GM23338 (cell line): ENCODE results near the gene UBASH3A. TPM values are rescaled to one million over a fixed set of nuclear protein-coding genes. Genes with fewer than 3 reads are reported as not detected.

Experiments
- ATAC-seq: fragments of 200-7000 bp; cut with Tn5 transposase; 3 replicates; pipeline ENCODE4 v1.9.1; 2020
- DNase-seq: peaks from one replicate; pipeline ENCODE4 v3.0.0-alpha.2; 2015; ENCODE audit warnings: low spot score
- H2AFZ ChIP-seq: fragments of 200-600 bp; sonication (generic); 2 replicates; pipeline ENCODE4 v1.8.0; 2016; ENCODE audit warnings: antibody characterized with exemption, mild to moderate bottlenecking, moderate library complexity
- H3F3A ChIP-seq: fragments of 200-600 bp; sonication (generic); replicated peaks from 2 replicates; pipeline ENCODE4 v1.8.0; 2017; ENCODE audit warnings: antibody characterized with exemption, mixed run types, low read depth
- H3K27ac ChIP-seq: fragments of 200-600 bp; sonication (generic); 2 replicates; pipeline ENCODE4 v1.6.1; 2016; ENCODE audit warnings: low read depth
- H3K27me3 ChIP-seq: fragments of 200-600 bp; sonication (generic); 2 replicates; pipeline ENCODE4 v1.8.0; 2016; ENCODE audit warnings: mild to moderate bottlenecking, mixed run types, moderate library complexity; ENCODE audit not compliant: insufficient read depth
- H3K36me3 ChIP-seq: fragments of 200-600 bp; sonication (generic); 2 replicates; pipeline ENCODE4 v1.8.0; 2016; ENCODE audit warnings: mild to moderate bottlenecking; ENCODE audit not compliant: insufficient read depth
- H3K4me1 ChIP-seq: fragments of 200-600 bp; sonication (generic); 2 replicates; pipeline ENCODE4 v1.8.0; 2016; ENCODE audit warnings: mild to moderate bottlenecking, moderate library complexity; ENCODE audit not compliant: insufficient read depth
- H3K4me2 ChIP-seq: fragments of 200-600 bp; sonication (generic); 2 replicates; pipeline ENCODE4 v1.7.1; 2017; ENCODE audit warnings: mixed run types
- H3K4me3 ChIP-seq: fragments of 200-600 bp; sonication (generic); 2 replicates; pipeline ENCODE4 v1.6.1; 2016; ENCODE audit warnings: mixed run types
- H3K79me2 ChIP-seq: fragments of 200-600 bp; sonication (generic); replicated peaks from 2 replicates; pipeline ENCODE4 v1.8.0; 2017; ENCODE audit warnings: mild to moderate bottlenecking; ENCODE audit not compliant: insufficient read depth
- H3K9me2 ChIP-seq: fragments of 200-600 bp; sonication (generic); 2 replicates; pipeline ENCODE4 v1.8.0; 2017; ENCODE audit not compliant: insufficient read depth
- H4K20me1 ChIP-seq: fragments of 200-600 bp; sonication (generic); replicated peaks from 2 replicates; pipeline ENCODE4 v1.8.0; 2017; ENCODE audit warnings: mild to moderate bottlenecking; ENCODE audit not compliant: insufficient read depth
- H3K27ac Mint-ChIP-seq: 2 replicates; pipeline ENCODE4 v1.8.0; 2020; ENCODE audit warnings: inconsistent platforms, mild to moderate bottlenecking, moderate library complexity, mixed read lengths
- H3K27me3 Mint-ChIP-seq: 3 replicates; pipeline ENCODE4 v1.8.0; 2022; ENCODE audit warnings: low read depth, mild to moderate bottlenecking, moderate library complexity, mixed read lengths, inconsistent platforms; ENCODE audit not compliant: insufficient read depth, poor library complexity
- H3K36me3 Mint-ChIP-seq: 3 replicates; pipeline ENCODE4 v1.8.0; 2021; ENCODE audit warnings: low read depth, mild to moderate bottlenecking, inconsistent platforms, moderate library complexity, mixed read lengths
- H3K4me1 Mint-ChIP-seq: 3 replicates; pipeline ENCODE4 v1.8.0; 2020; ENCODE audit warnings: mild to moderate bottlenecking, inconsistent platforms, mixed read lengths
- H3K4me3 Mint-ChIP-seq: 3 replicates; pipeline ENCODE4 v1.8.0; 2021; ENCODE audit warnings: moderate library complexity, mild to moderate bottlenecking, inconsistent platforms, mixed read lengths
- H3K9me3 Mint-ChIP-seq: 3 replicates; pipeline ENCODE4 v1.8.0; 2020; ENCODE audit warnings: moderate library complexity, mild to moderate bottlenecking, inconsistent platforms, mixed read lengths
- CREB1 ChIP-seq: fragments of 250-450 bp; sonication (Bioruptor Pico); IDR thresholded peaks from 2 replicates; pipeline ENCODE4 v1.5.0; 2020; ENCODE audit warnings: low read depth, mild to moderate bottlenecking, moderate library complexity
- EZH2 ChIP-seq: fragments of 200-600 bp; sonication (generic); IDR thresholded peaks from one replicate; pipeline ENCODE4 v1.8.0; 2017; ENCODE audit warnings: antibody characterized with exemption, mild to moderate bottlenecking, low read depth; ENCODE audit not compliant: unreplicated experiment
- EZH2phosphoT487 ChIP-seq: fragments of 200-600 bp; sonication (generic); IDR thresholded peaks from one replicate; pipeline ENCODE4 v1.8.1; 2018; ENCODE audit warnings: antibody characterized with exemption; ENCODE audit not compliant: unreplicated experiment
- NANOG ChIP-seq: IDR thresholded peaks from 2 replicates; pipeline ENCODE4 v1.6.1; 2016; ENCODE audit warnings: antibody characterized with exemption, borderline replicate concordance
- POLR2AphosphoS5 ChIP-seq: IDR thresholded peaks from 2 replicates; pipeline ENCODE4 v1.6.1; 2016; ENCODE audit warnings: antibody characterized with exemption, low read depth
- STAT1 ChIP-seq: IDR thresholded peaks from one replicate; pipeline ENCODE4 v1.6.1; 2016; ENCODE audit warnings: antibody characterized with exemption; ENCODE audit not compliant: unreplicated experiment
- ZNF331 ChIP-seq: fragments of 250-450 bp; sonication (Bioruptor Pico); IDR thresholded peaks from 2 replicates; pipeline ENCODE4 v1.5.0; 2020; ENCODE audit warnings: low read depth, mild to moderate bottlenecking, moderate library complexity
- polyA plus RNA-seq: library from polyadenylated mRNA; unstranded; fragments of >200 nt; fragmentation: Nextera tagmentation; extraction: Ambion mirVana; gene quantifications from 2 replicates; pipeline ENCODE4 v1.2.1, GENCODE V29; 2016
- total RNA-seq: library from RNA; depleted of rRNA; stranded (reverse); fragments of >200 nt; shearing (Covaris generic); gene quantifications from 2 replicates; pipeline ENCODE4 v1.2.3, GENCODE V29; 2014
- TF ChIP-seq, protein P1 (sequence below): IDR thresholded peaks from 2 replicates; pipeline ENCODE4 v1.6.1; 2016; ENCODE audit warnings: antibody characterized with exemption
- TF ChIP-seq, protein P2 (sequence below): fragments of 250-450 bp; sonication (Bioruptor Pico); IDR thresholded peaks from 2 replicates; pipeline ENCODE4 v1.5.0; 2020; ENCODE audit warnings: mild to moderate bottlenecking, moderate library complexity

The UBASH3A gene
- total and polyA plus RNA-seq, 2 experiments from 2014 or later = not detected

GRCh38 chr21:42390193-42390592 lies 13.5 kb upstream of the UBASH3A start:
- Mint-ChIP-seq H3K27ac (no peak overlapping the region), H3K9me3 (peaks cover 8% of the 10 kb centered on the region; the same call in 2 of the 3 replicates), H3K4me1 (peaks cover 32% of the 10 kb centered on the region), H3K27me3 (peaks cover 5% of the 10 kb centered on the region), H3K36me3 (peaks cover 8% of the 10 kb centered on the region; the same call in 2 of the 3 replicates), H3K4me3 (no peak overlapping the region)
- no peaks in the 10 kb centered on the region for H4K20me1 ChIP-seq
- H3K27ac ChIP-seq = no peak overlapping the region
- DNase-seq (no peak), ATAC-seq (no peak)
- H3K4me3 ChIP-seq = no peak overlapping the region
- H3F3A ChIP-seq = peaks cover 5% of the 10 kb centered on the region; the same call in 1 of the 2 replicates
- H3K27me3 ChIP-seq = no peaks in the 10 kb centered on the region
- TF ChIP-seq NANOG (no peak), CREB1 (CRISPR knock-in tag) (no peak), EZH2phosphoT487 (no peak), POLR2AphosphoS5 (no peak)
- TF ChIP-seq, protein P1, sequence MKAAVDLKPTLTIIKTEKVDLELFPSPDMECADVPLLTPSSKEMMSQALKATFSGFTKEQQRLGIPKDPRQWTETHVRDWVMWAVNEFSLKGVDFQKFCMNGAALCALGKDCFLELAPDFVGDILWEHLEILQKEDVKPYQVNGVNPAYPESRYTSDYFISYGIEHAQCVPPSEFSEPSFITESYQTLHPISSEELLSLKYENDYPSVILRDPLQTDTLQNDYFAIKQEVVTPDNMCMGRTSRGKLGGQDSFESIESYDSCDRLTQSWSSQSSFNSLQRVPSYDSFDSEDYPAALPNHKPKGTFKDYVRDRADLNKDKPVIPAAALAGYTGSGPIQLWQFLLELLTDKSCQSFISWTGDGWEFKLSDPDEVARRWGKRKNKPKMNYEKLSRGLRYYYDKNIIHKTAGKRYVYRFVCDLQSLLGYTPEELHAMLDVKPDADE = no peak
- no peak overlapping the region for H3K4me2 ChIP-seq
- H3K36me3 ChIP-seq = no peaks in the 10 kb centered on the region
- H3K9me2 ChIP-seq = no peaks in the 10 kb centered on the region
- peaks cover 6% of the 10 kb centered on the region for H3K4me1 ChIP-seq
- no peak overlapping the region for H2AFZ ChIP-seq
- H3K79me2 ChIP-seq = no peaks in the 10 kb centered on the region

- H3K27me3 ChIP-seq = no peaks in the 10 kb centered on the region
- no peak for TF ChIP-seq EZH2phosphoT487
- TF ChIP-seq ZNF331 = no peak
- TF ChIP-seq, protein P1 = no peak
- no peak for TF ChIP-seq CREB1 (CRISPR knock-in tag)
- no peak for TF ChIP-seq EZH2
- TF ChIP-seq, protein P2, sequence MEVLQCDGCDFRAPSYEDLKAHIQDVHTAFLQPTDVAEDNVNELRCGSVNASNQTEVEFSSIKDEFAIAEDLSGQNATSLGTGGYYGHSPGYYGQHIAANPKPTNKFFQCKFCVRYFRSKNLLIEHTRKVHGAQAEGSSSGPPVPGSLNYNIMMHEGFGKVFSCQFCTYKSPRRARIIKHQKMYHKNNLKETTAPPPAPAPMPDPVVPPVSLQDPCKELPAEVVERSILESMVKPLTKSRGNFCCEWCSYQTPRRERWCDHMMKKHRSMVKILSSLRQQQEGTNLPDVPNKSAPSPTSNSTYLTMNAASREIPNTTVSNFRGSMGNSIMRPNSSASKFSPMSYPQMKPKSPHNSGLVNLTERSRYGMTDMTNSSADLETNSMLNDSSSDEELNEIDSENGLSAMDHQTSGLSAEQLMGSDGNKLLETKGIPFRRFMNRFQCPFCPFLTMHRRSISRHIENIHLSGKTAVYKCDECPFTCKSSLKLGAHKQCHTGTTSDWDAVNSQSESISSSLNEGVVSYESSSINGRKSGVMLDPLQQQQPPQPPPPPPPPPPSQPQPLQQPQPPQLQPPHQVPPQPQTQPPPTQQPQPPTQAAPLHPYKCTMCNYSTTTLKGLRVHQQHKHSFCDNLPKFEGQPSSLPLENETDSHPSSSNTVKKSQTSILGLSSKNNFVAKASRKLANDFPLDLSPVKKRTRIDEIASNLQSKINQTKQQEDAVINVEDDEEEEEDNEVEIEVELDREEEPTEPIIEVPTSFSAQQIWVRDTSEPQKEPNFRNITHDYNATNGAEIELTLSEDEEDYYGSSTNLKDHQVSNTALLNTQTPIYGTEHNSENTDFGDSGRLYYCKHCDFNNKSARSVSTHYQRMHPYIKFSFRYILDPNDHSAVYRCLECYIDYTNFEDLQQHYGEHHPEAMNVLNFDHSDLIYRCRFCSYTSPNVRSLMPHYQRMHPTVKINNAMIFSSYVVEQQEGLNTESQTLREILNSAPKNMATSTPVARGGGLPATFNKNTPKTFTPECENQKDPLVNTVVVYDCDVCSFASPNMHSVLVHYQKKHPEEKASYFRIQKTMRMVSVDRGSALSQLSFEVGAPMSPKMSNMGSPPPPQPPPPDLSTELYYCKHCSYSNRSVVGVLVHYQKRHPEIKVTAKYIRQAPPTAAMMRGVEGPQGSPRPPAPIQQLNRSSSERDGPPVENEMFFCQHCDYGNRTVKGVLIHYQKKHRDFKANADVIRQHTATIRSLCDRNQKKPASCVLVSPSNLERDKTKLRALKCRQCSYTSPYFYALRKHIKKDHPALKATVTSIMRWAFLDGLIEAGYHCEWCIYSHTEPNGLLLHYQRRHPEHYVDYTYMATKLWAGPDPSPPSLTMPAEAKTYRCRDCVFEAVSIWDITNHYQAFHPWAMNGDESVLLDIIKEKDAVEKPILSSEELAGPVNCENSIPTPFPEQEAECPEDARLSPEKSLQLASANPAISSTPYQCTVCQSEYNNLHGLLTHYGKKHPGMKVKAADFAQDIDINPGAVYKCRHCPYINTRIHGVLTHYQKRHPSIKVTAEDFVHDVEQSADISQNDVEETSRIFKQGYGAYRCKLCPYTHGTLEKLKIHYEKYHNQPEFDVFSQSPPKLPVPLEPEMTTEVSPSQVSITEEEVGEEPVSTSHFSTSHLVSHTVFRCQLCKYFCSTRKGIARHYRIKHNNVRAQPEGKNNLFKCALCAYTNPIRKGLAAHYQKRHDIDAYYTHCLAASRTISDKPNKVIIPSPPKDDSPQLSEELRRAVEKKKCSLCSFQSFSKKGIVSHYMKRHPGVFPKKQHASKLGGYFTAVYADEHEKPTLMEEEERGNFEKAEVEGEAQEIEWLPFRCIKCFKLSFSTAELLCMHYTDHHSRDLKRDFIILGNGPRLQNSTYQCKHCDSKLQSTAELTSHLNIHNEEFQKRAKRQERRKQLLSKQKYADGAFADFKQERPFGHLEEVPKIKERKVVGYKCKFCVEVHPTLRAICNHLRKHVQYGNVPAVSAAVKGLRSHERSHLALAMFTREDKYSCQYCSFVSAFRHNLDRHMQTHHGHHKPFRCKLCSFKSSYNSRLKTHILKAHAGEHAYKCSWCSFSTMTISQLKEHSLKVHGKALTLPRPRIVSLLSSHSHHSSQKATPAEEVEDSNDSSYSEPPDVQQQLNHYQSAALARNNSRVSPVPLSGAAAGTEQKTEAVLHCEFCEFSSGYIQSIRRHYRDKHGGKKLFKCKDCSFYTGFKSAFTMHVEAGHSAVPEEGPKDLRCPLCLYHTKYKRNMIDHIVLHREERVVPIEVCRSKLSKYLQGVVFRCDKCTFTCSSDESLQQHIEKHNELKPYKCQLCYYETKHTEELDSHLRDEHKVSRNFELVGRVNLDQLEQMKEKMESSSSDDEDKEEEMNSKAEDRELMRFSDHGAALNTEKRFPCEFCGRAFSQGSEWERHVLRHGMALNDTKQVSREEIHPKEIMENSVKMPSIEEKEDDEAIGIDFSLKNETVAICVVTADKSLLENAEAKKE (CRISPR knock-in tag) = no peak
- TF ChIP-seq STAT1 = no peak
- no peak for TF ChIP-seq NANOG
- TF ChIP-seq POLR2AphosphoS5 = no peak
Observed at GRCh38 chr21:42390696-42391095, 13.0 kb upstream of the UBASH3A start.

More at GRCh38 chr21:42390696-42391095, 13.0 kb upstream of the UBASH3A start:
- no peak overlapping the region for H3K4me3 Mint-ChIP-seq
- no peak overlapping the region for H3K27ac Mint-ChIP-seq
- peaks cover 8% of the 10 kb centered on the region; the same call in 2 of the 3 replicates for H3K36me3 Mint-ChIP-seq
- Histone ChIP-seq H4K20me1 (no peaks in the 10 kb centered on the region), H3K4me3 (no peak overlapping the region), H3K27ac (no peak overlapping the region), H3K4me2 (no peak overlapping the region), H3K79me2 (no peaks in the 10 kb centered on the region), H3K36me3 (no peaks in the 10 kb centered on the region), H3K4me1 (peaks cover 6% of the 10 kb centered on the region), H3K9me2 (no peaks in the 10 kb centered on the region), H3F3A (peaks cover 5% of the 10 kb centered on the region; the same call in 1 of the 2 replicates), H2AFZ (no peak overlapping the region)
- no peak for DNase-seq
- peaks cover 8% of the 10 kb centered on the region; the same call in 2 of the 3 replicates for H3K9me3 Mint-ChIP-seq
- H3K27me3 Mint-ChIP-seq = peaks cover 5% of the 10 kb centered on the region
- ATAC-seq = no peak
- H3K4me1 Mint-ChIP-seq = peaks cover 30% of the 10 kb centered on the region
